MCF 10A (cell line): ENCODE results near the gene C15orf40. TPM values are rescaled to one million over a fixed set of nuclear protein-coding genes. Genes with fewer than 3 reads are reported as not detected.

Source experiments
- BruUV-seq: library from RNA; stranded (reverse); fragments of 400-500 nt; replicated peaks from 2 replicates; lab custom pipeline; 2021; lab: Mats Ljungman, UMichigan
- CTCF ChIA-PET: fragments of 300-600 bp; sonication (Branson Sonifier 250); formaldehyde crosslinking; extraction: SDS; loops from one replicate; lab custom pipeline; 2021; ENCODE audit warnings: antibody characterized with exemption, inconsistent platforms; lab: Yijun Ruan, JAX
- POLR2A ChIA-PET: fragments of 300-600, 350-650 bp; sonication (Branson Sonifier 250); formaldehyde crosslinking; extraction: SDS; loops from one replicate; lab custom pipeline; 2020; ENCODE audit warnings: antibody characterized with exemption, inconsistent platforms; lab: Yijun Ruan, JAX
- DNase-seq: peaks from one replicate; pipeline ENCODE4 v3.0.0-alpha.2; 2018; ENCODE audit not compliant: unreplicated experiment
- H3K27ac Mint-ChIP-seq: one replicate; pipeline ENCODE4 v1.8.0; 2022; ENCODE audit warnings: mild to moderate bottlenecking, low read depth, mixed read lengths; ENCODE audit not compliant: unreplicated experiment
- H3K27me3 Mint-ChIP-seq: one replicate; pipeline ENCODE4 v1.8.0; 2022; ENCODE audit warnings: mixed read lengths; ENCODE audit not compliant: insufficient read depth, unreplicated experiment
- H3K36me3 Mint-ChIP-seq: one replicate; pipeline ENCODE4 v1.8.0; 2022; ENCODE audit warnings: mild to moderate bottlenecking, moderate library complexity, mixed read lengths; ENCODE audit not compliant: insufficient read depth, unreplicated experiment
- H3K4me1 Mint-ChIP-seq: one replicate; pipeline ENCODE4 v1.8.0; 2022; ENCODE audit warnings: mixed read lengths; ENCODE audit not compliant: insufficient read depth, unreplicated experiment
- H3K4me3 Mint-ChIP-seq: one replicate; pipeline ENCODE4 v1.8.0; 2022; ENCODE audit warnings: mild to moderate bottlenecking, moderate library complexity, mixed read lengths; ENCODE audit not compliant: unreplicated experiment
- H3K9me3 Mint-ChIP-seq: one replicate; pipeline ENCODE4 v1.8.0; 2022; ENCODE audit warnings: mixed read lengths; ENCODE audit not compliant: unreplicated experiment
- intact Hi-C: fragments of 100-400 bp; cut with micrococcal nuclease; formaldehyde crosslinking; loops from 2 replicates; pipeline ENCODE4 v1.14.1; 2022
- total RNA-seq: library from RNA; stranded (reverse); gene quantifications from 2 replicates; pipeline ENCODE4 v1.2.3, GENCODE V29; 2022
- TF ChIP-seq, protein P1 (sequence below): fragments of 200-600 bp; IDR thresholded peaks from one replicate; pipeline ENCODE4 v1.8.0; 2022; ENCODE audit warnings: antibody characterized with exemption, mild to moderate bottlenecking; ENCODE audit not compliant: unreplicated experiment

Gene C15orf40
- total RNA-seq, 1 experiment from 2014 or later = 39.3 TPM

DNA sequence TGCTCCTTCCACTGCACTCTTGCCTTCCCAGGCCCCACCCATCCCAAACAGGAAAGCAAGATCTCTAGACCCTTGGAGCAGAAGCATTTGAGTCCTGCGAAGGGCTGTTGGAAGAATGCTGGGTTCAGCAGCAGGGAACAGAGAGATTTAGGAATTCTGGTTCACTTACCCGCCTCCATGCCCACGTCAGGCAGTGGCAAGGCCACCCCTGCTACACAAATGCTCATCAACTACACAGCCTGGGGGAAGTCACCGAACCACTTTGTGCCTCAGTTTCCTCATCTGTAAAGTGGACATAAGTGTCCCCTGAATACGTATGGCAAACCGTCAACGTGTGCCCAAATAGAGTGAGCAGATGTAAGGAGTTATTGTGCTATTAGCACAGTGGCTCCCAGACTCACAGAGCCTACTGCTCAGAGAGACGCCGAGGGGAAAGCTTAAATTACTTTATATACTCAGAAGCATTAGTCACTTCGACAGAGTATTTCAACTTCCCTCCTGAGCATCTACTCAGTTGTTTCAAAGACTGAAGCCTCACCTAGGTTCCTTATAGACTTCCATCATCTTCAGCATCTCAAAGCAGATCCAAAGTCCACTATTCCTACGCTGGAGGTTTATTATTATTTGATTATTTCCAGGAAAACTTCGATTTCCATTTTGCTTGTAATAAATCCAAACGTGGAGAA, 59.8 kb downstream of the C15orf40 start:
- Mint-ChIP-seq H3K9me3 (no peaks in the 10 kb centered on the region), H3K27me3 (no peaks in the 10 kb centered on the region), H3K27ac (no peak overlapping the region), H3K4me3 (peak overlapping the region; percentile 61), H3K36me3 (no peaks in the 10 kb centered on the region), H3K4me1 (no peaks in the 10 kb centered on the region)
- POLR2A ChIA-PET = interaction anchor here (0.8 kb wide), 1 partner anchor 34 kb away, joined by 3 read pairs; the partner anchor contains the start of gene RAMAC
- intact Hi-C loops = no loop called here
- CTCF ChIA-PET = interaction anchor here (0.7 kb wide), 2 partner anchors 77 to 421 kb away, joined by 3 read pairs; no protein-coding TSS in a partner anchor
- TF ChIP-seq, protein P1, sequence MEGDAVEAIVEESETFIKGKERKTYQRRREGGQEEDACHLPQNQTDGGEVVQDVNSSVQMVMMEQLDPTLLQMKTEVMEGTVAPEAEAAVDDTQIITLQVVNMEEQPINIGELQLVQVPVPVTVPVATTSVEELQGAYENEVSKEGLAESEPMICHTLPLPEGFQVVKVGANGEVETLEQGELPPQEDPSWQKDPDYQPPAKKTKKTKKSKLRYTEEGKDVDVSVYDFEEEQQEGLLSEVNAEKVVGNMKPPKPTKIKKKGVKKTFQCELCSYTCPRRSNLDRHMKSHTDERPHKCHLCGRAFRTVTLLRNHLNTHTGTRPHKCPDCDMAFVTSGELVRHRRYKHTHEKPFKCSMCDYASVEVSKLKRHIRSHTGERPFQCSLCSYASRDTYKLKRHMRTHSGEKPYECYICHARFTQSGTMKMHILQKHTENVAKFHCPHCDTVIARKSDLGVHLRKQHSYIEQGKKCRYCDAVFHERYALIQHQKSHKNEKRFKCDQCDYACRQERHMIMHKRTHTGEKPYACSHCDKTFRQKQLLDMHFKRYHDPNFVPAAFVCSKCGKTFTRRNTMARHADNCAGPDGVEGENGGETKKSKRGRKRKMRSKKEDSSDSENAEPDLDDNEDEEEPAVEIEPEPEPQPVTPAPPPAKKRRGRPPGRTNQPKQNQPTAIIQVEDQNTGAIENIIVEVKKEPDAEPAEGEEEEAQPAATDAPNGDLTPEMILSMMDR = no peak
- BruUV-seq = TSS peak; percentile 49
- DNase-seq = no peak

- intact Hi-C loops = no loop called here
- Mint-ChIP-seq H3K4me3 (no peak overlapping the region), H3K4me1 (no peaks in the 10 kb centered on the region), H3K9me3 (no peaks in the 10 kb centered on the region), H3K27ac (no peak overlapping the region), H3K36me3 (no peaks in the 10 kb centered on the region), H3K27me3 (no peaks in the 10 kb centered on the region)
- no TSS peak for BruUV-seq
- ChIA-PET CTCF (interaction anchor here (0.7 kb wide), 1 partner anchor 421 kb away, joined by 3 read pairs; no protein-coding TSS in a partner anchor), POLR2A (no interaction called here)
- DNase-seq = no peak
- TF ChIP-seq, protein P1 = no peak
Observed at GRCh38 chr15:82950746-82951370, 60.6 kb downstream of the C15orf40 start.

GRCh38 chr15:82950295-82950694, 61.1 kb downstream of the C15orf40 start:
- POLR2A ChIA-PET = no interaction called here
- TF ChIP-seq, protein P1 = no peak
- no TSS peak for BruUV-seq
- H3K27me3 Mint-ChIP-seq = no peaks in the 10 kb centered on the region
- CTCF ChIA-PET = interaction anchor here (0.8 kb wide), 1 partner anchor 906 kb away, joined by 4 read pairs; no protein-coding TSS in a partner anchor
- no peak overlapping the region for H3K4me3 Mint-ChIP-seq
- H3K36me3 Mint-ChIP-seq = no peaks in the 10 kb centered on the region
- no peaks in the 10 kb centered on the region for H3K4me1 Mint-ChIP-seq
- DNase-seq = no peak
- no peaks in the 10 kb centered on the region for H3K9me3 Mint-ChIP-seq
- intact Hi-C loops = no loop called here
- no peak overlapping the region for H3K27ac Mint-ChIP-seq

DNA sequence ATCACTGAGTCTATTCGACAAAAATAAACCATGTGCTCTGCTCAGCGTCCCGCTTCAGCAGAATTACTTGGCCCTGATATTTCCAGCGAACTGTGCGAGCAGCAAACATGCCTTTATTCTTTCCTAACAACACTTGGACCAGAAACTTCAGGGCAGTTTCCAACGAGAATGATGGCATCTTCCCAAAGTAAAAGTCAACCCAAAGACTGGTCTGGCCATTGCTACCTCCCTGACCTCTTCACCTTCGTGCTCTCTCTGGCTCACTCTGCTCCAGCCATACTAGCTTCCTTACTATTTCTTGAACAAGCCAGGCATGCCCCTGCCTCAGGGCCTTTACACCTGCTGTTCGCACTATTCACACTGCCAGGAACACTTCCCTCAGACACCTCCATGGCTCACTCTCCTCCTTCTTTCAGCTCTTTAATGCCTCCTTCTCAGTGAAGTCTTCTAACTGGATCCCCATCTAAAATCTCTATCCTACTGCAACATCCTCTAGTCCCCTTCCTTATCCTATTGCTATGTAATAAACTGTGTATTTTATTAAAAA, 65.2 kb downstream of the C15orf40 start:
- POLR2A ChIA-PET = interaction anchor here (0.6 kb wide), 1 partner anchor 78 kb away, joined by 3 read pairs; no protein-coding TSS in a partner anchor
- Mint-ChIP-seq H3K27me3 (no peaks in the 10 kb centered on the region), H3K4me1 (peaks cover 17% of the 10 kb centered on the region), H3K9me3 (no peaks in the 10 kb centered on the region), H3K27ac (no peak overlapping the region), H3K36me3 (no peaks in the 10 kb centered on the region), H3K4me3 (no peak overlapping the region)
- CTCF ChIA-PET = interaction anchor here (2.0 kb wide), 1 partner anchor 97 kb away, joined by 7 read pairs; no protein-coding TSS in a partner anchor
- intact Hi-C loops = no loop called here
- no peak for DNase-seq
- BruUV-seq = no TSS peak
- TF ChIP-seq, protein P1 = no peak
